ENCODE data around the gene NFS1. TPM values are rescaled to one million over a fixed set of nuclear protein-coding genes. Genes with fewer than 3 reads are reported as not detected.

The NFS1 gene
- total and polyA plus RNA-seq, 2 of the 8 experiments (the other 6 are each of a cell fraction or from before 2014, with no cell fraction given): 26.1 to 38.8 TPM

- no peak overlapping the region for H3K14ac ChIP-seq (ENCODE audit: insufficient read length)
- no peak overlapping the region for H2BK20ac ChIP-seq (ENCODE audit: low read length)
- peaks cover 16 to 34% of the 10 kb centered on the region in 2 experiments for H4K20me1 ChIP-seq (replicated peaks in 1 of 2; ENCODE audit: control insufficient read depth in 1 of 2, insufficient read depth in 2 of 2, low read length in 2 of 2)
- H3K36me3 ChIP-seq (ENCODE audit: control insufficient read depth in 2 of 4, insufficient read depth in 4 of 4, low read length in 3 of 4): peaks cover 0 to 33% (median 10%) of the 10 kb centered on the region in 4 experiments; a peak in 7 of 8 replicates
- peaks cover 20 to 96% of the 10 kb centered on the region in 2 experiments for H3K79me2 ChIP-seq (ENCODE audit: control insufficient read depth in 1 of 2, insufficient read depth in 2 of 2, low read length in 2 of 2)
- DNase-seq (ENCODE audit: low read depth in 1 of 2, low spot score in 2 of 2): no peak
- no peak overlapping the region for H3K4me3 ChIP-seq (ENCODE audit: extremely low read depth in 1 of 4, insufficient read depth in 2 of 4, low read depth in 3 of 4, low read length in 4 of 4)
- no peak overlapping the region for H3K23ac ChIP-seq (ENCODE audit: insufficient read length)
- H3K9ac ChIP-seq (replicated peaks in 1 of 4; ENCODE audit: extremely low read depth in 1 of 4, low read depth in 3 of 4, low read length in 3 of 4): no peak overlapping the region
- no peaks in the 10 kb centered on the region for H3K23me2 ChIP-seq (ENCODE audit: low read depth, low read length)
- H3K27me3 ChIP-seq (replicated peaks in 1 of 4; ENCODE audit: control insufficient read depth in 3 of 4, extremely low read depth in 1 of 4, insufficient read depth in 3 of 4, low read length in 3 of 4): no peaks in the 10 kb centered on the region
- H3K9me3 ChIP-seq (ENCODE audit: insufficient read depth in 2 of 2, low read depth in 1 of 2, low read length in 1 of 2): no peaks in the 10 kb centered on the region
- H2BK5ac ChIP-seq (ENCODE audit: low read depth, low read length): no peak overlapping the region
- H4K91ac ChIP-seq (replicated peaks; ENCODE audit: insufficient read length, low read length): no peak overlapping the region
- no peak overlapping the region for H2AFZ ChIP-seq (ENCODE audit: low read length)
- H4K5ac ChIP-seq (ENCODE audit: insufficient read length, low read depth, low read length): no peak overlapping the region
- no peak overlapping the region for H3K18ac ChIP-seq (ENCODE audit: extremely low read depth, low read length)
- no peak overlapping the region for H3K27ac ChIP-seq (ENCODE audit: low read depth, low read length)
- H3K4ac ChIP-seq (replicated peaks; ENCODE audit: insufficient read length, low read depth, low read length): no peak overlapping the region
- H3K56ac ChIP-seq (replicated peaks; ENCODE audit: insufficient read length, low read depth, low read length): no peak overlapping the region
- no peak overlapping the region for H3K4me2 ChIP-seq (ENCODE audit: insufficient read depth in 1 of 2, low read depth in 2 of 2, low read length in 2 of 2)
- no peak overlapping the region for H2BK120ac ChIP-seq (replicated peaks; ENCODE audit: low read depth, low read length)
- H2BK15ac ChIP-seq (ENCODE audit: low read length): no peak overlapping the region
- FAIRE-seq: no peak
- H3K4me1 ChIP-seq (replicated peaks in 1 of 4; ENCODE audit: control insufficient read depth in 3 of 4, insufficient read depth in 4 of 4, low read length in 3 of 4): no peaks in the 10 kb centered on the region
- ChIA-PET CTCF (ENCODE audit: partially characterized antibody) (interaction anchor here (0.7 to 0.9 kb wide), 2 partner anchors 12 to 28 kb away, joined by 3 to 4 read pairs; no protein-coding TSS in a partner anchor), POLR2A (ENCODE audit: partially characterized antibody) (interaction anchor here (3.3 to 8.0 kb wide), 2 partner anchors 10 to 16 kb away, joined by 11 to 49 read pairs; partner anchors contain the start of genes CPNE1 and RBM12)
- peaks cover 18% of the 10 kb centered on the region for H3K79me1 ChIP-seq (ENCODE audit: low read depth, low read length)
- no peak overlapping the region for H4K8ac ChIP-seq (ENCODE audit: extremely low read depth, insufficient read depth, low read length)
- no peak overlapping the region for H2BK12ac ChIP-seq (ENCODE audit: low read depth, low read length)
- H2AK5ac ChIP-seq (ENCODE audit: low read depth, low read length): no peak overlapping the region
- no peak for TF ChIP-seq BACH1 (IDR thresholded peaks at IDR 0.05; ENCODE audit: low read length)
- no peak for TF ChIP-seq SP4 (IDR thresholded peaks at IDR 0.05; ENCODE audit: low read length)
- no peak for TF ChIP-seq SIRT6 (IDR thresholded peaks at IDR 0.05; ENCODE audit: low read length)
- no peak for TF ChIP-seq SUZ12 (IDR thresholded peaks at IDR 0.05; ENCODE audit: low read length)
- no peak for TF ChIP-seq BCL11A (IDR thresholded peaks at IDR 0.05; ENCODE audit: low read depth in 2 of 2, low read length in 2 of 2)
- TF ChIP-seq CTCF (IDR thresholded peaks at IDR 0.05; ENCODE audit: control extremely low read depth in 1 of 3, insufficient read depth in 1 of 3, low read depth in 1 of 3, low read length in 3 of 3): no peak
- no peak for TF ChIP-seq MAX (IDR thresholded peaks at IDR 0.05)
- TF ChIP-seq TBP (IDR thresholded peaks at IDR 0.05; ENCODE audit: low read depth, low read length): no peak
- no peak for TF ChIP-seq EP300 (IDR thresholded peaks at IDR 0.05; ENCODE audit: borderline replicate concordance in 1 of 2, low read depth in 2 of 2, low read length in 2 of 2)
- TF ChIP-seq JUND (IDR thresholded peaks at IDR 0.05; ENCODE audit: low read length): no peak
- no peak for TF ChIP-seq TAF7 (optimal IDR thresholded peaks at IDR 0.05; ENCODE audit: borderline replicate concordance, low read depth, low read length)
- no peak for TF ChIP-seq POU5F1 (IDR thresholded peaks at IDR 0.05; ENCODE audit: low read depth, low read length)
- no peak for TF ChIP-seq SIX5 (IDR thresholded peaks at IDR 0.05; ENCODE audit: low read depth, low read length)
Measured at GRCh38 chr20:35648836-35649235, 50.3 kb downstream of the NFS1 start.
